GM19239 (cell line): ENCODE results near the gene SLC29A3.

Source experiments
- DNase-seq: peaks from one replicate; pipeline ENCODE4 v3.0.0; 2011; ENCODE audit warnings: low spot score; ENCODE audit not compliant: insufficient read length
- FAIRE-seq: peaks from 2 replicates; lab custom pipeline; 2011; peaks lifted over from hg19 to GRCh38; lab: Jason Lieb, UNC

The SLC29A3 gene

GRCh38 chr10:71297343-71297742 is 21.7 kb upstream of the SLC29A3 start:
- FAIRE-seq, result no peak

DNA sequence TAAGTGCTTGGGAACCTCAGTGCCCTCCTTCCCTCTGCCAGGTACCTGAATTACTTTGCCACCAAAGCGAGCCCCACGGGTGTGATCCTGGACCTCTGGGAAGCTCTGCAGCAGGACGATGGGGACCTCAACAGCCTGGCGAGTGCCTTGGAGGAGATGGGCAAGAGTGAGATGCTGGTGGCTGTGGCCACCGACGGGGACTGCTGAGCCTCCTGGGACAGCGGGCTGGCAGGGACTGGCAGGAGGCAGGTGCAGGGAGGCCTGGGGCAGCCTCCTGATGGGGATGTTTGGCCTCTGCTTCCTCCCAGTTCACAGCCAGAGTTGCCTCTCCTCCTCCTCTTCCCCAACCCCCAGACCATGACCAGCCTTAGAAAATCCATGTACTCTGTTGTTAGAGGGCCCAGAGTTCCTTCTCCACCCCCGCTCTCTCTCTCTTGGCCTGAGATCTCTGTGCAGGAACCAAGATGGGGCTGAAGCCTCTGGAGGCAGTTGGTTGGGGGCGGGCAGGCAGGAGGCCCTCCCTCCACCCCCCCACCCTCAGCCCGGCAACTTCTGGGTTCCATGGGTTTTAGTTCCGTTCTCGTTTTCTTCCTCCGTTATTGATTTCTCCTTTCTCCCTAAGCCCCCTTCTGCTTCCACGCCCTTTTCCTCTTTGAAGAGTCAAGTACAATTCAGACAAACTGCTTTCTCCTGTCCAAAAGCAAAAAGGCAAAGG is 19.8 kb upstream of the SLC29A3 start:
- FAIRE-seq, result no peak
- DNase-seq, result no peak

More at GRCh38 chr10:71297343-71297742, 21.7 kb upstream of the SLC29A3 start:
- no peak for DNase-seq

GRCh38 chr10:71300555-71301370 is 18.3 kb upstream of the SLC29A3 start:
- FAIRE-seq, result no peak
- DNase-seq, result no peak

DNA sequence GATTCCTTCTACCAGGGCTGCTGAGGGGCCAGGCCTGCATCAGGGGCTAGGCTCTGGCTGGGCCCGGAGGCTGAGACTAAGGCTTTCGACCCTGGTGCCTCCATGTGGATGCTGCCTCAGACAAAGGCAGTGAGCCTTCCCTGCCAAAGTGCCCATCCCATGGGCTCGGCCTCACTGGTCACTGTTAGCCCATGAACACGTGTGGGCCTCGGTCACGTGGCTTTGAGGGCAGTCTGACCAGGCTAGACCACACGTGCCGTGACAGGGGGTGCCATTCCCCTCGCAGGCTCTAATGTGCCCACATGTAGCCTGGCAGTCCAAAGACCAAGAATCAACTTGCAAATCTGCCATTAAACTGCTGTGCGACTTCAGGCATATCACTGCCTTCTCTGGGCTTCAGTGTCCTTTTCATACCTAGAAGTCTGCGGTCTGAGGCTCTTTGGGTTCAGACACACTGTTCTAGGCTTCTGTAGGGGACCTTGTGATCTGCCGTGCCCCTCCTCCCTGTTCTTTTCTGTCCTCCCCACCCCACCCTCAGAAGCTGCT is 17.6 kb upstream of the SLC29A3 start:
- FAIRE-seq (no peak), DNase-seq (no peak)

DNA sequence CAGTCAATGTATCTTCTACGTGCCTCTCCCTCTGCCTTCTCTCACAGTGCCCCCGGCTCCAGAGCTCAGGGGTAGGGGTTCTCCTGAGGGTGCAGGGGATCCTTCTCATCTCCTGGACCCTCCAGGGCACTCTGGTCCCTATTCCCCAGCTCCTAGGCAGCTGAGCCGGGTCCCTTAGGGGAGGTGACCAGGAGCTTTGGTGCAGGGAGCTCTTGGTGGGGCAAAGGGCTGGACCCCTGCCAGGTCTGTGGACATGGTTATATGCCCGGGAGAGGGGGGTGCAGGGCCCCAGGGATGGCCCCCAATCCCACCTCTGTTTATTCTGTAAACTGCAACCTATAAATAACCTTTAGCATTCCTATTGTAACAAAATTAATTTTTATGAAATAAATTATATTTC is 16.6 kb upstream of the SLC29A3 start:
- DNase-seq, result no peak
- FAIRE-seq, result no peak

DNA sequence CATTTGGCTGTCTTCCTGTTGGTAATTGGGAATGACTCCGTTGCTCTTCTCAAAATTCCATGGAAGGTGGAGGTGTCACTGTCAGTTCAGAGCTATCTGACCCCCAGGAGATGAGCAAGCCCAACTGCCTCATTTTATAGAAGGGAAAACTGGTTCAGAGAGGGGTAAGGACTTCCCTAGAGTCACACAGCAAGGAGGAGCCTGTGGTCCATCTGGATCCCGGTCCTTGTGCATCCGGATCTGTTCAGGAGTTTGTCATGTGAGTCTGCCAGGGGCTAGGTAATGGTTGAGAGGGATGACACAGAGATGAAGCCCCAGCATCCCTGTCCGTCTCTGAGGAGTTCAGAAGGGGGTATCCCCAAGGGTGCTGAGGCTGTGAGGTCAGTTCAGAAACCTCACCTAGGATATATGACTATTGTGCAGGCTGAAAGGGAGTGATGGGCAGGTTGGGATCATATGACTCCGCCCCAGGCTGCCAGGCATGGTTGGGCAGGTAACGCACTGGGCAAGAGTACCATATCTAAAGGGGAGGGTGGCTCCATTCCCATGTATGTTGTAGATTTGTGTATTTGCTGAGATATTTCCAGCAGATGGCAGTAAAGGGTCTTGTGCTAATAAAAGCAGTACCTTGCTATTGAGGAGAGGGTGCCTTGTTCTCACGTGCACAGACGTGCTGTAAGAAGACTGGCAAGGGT is 16.0 kb upstream of the SLC29A3 start:
- DNase-seq, result no peak
- peak; percentile 87 for FAIRE-seq

DNA sequence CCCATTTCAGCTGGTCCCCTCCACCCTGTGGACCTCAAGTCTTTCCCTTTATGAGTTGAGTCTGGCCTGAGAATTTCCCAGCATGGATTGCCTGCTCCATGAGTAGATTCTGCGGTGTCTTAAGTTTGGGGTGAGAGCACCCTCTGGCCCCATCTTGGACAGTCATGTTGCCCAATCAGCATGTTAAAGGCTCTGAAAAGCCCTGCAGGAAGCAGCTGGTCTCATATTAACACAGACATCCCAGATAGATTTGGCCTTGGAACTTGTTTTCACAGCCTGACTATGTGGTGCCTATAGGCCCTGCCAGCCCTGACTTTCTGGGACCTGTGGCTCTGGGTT is 15.5 kb upstream of the SLC29A3 start:
- no peak for FAIRE-seq
- no peak for DNase-seq

GRCh38 chr10:71304914-71305313 is 14.1 kb upstream of the SLC29A3 start:
- FAIRE-seq (no peak), DNase-seq (no peak)

GRCh38 chr10:71306979-71307378 is 12.1 kb upstream of the SLC29A3 start:
- DNase-seq, result no peak
- FAIRE-seq, result no peak

- DNase-seq, result no peak
- FAIRE-seq, result no peak
Measured at GRCh38 chr10:71307469-71308085, 11.5 kb upstream of the SLC29A3 start.

- FAIRE-seq, result no peak
- DNase-seq, result no peak
Measured at GRCh38 chr10:71308244-71308643, 10.8 kb upstream of the SLC29A3 start.

DNA sequence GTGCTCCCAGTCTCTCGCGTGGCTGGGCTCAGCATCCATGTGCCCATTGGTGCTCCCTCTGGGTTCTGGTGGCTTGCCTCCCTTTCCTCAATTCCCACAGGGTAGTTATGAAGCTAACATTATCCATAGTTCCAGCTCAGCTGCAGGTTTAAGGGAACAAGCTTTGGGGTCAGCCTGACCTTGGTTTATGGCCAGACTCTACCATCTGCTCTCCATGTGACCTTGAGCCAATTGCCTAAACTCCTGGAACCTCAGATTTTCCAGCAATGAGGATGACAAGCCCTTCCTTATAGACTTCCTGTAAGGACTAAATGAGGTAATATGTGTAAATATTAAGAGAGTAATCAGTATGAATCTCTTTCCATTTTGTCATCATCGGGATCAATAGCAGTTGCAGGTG is 10.1 kb upstream of the SLC29A3 start:
- FAIRE-seq (no peak), DNase-seq (no peak)

- DNase-seq (no peak), FAIRE-seq (no peak)
Measured at GRCh38 chr10:71309919-71310318, 9.1 kb upstream of the SLC29A3 start.

DNA sequence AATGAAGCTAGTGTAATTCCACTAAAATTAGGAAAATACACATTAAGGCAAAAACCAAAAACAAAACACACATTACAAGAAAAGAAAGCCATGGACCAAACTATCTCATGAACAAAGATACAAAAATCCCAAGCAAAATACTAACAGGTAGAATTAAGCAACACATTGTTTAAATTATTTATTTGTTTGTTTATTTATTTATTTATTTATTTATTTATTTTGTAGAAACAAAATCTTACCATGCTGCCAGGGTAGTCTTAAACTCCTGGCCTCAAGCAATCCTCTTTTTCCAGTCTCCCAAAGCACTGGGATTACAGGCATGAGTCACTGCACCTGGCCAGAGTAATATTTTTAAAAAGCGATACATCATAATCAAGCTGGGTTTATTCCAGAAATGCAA is 6.8 kb upstream of the SLC29A3 start:
- FAIRE-seq (no peak), DNase-seq (no peak)

- DNase-seq (no peak), FAIRE-seq (no peak)
Measured at GRCh38 chr10:71312811-71313789, 6.0 kb upstream of the SLC29A3 start.

DNA sequence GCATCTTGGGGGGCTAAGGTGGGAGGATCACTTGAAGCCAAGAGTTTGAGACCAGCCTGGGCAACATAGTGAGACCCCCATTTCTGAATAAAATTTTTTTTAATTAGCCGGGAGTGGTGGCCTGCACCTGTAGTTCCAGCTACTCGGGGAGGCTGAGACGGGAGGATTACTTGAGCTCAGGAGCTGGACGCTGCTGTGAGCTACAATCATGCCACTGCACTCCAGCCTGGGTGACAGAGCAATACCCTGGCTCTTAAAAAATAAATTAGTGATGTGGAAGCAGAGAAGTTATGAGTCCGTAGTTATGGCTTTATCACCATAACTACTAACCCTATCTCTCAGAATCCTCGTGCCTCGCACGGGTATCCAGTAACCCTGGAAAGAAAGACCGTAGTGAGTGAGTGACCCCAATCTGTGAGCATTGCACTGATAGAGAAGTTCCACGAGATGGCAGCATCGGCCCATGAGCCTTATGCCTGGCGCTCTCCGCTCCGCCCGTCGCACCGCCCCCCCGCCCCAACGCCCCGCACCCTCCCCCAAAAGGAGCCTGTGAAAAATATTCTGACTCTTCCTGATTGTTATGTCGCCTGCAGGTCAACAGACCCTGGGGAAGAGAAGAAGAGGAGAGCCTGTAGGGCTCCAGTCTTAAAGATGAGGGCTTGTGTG is 4.9 kb upstream of the SLC29A3 start:
- FAIRE-seq (peak; percentile 35), DNase-seq (peak; percentile 66)

DNA sequence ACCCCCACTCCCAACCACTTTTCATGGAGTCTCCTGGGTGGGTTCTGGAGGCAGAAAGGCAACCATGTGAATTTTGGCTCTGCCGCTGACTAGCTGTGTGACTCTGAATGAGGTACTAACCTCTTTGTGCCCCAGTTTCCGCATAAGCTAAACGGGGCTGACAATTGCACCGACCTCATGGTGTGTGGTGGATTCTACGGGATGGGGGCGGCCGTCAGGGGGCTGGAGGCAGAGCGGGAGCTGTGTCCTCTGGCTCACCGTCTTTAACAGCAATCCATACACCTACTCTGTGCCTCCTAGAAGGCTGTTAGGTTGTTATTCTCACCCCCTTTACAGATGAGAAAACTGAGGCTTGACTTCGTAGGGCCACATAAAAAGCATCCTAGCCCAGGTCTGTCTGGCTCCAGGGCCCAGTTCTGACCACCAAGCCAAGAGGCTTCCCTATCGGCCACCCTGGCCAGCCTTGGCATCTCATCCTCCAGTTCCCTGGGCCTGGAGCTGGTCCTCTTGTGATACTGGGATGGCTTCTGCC is 4.3 kb upstream of the SLC29A3 start:
- FAIRE-seq (no peak), DNase-seq (no peak)

DNA sequence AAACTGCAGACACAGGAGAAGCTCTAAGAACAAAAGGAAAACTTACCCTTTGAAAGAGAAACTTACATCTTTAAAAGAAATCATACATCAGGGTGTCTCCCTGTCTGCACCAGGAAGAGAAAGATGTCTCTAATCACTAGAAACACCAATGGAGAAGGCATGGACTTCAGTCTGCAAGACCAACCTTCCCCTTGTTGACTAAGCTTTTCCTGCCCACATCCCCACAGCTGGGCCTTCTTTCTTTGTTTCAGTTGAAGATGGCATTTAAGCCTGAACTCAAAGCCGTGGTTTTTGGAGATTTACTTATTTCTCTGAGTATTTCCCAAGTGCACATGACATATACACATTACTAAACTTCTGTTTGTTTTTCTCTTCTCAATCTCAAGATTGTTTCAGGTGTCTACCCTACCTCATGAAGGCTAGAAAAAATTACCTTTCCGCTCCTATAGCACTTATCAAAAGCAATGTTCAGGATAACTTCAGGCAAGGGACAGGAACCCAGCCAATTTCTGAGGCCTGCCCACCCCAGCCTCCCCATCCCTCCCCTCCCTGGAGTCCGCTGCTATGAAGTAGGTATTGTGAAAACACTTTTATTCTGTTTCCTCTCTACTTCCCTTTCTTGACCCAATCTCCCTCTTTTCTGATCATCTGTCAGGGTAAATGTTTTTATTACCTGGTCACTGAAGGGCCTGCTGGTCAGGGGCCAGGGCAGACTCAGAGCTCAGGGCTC is 2.8 kb upstream of the SLC29A3 start:
- no peak for DNase-seq
- no peak for FAIRE-seq
